GM18873 (cell line): ENCODE results near the gene C22orf23.
"Not testable (repeated sequence)": the region's sequence is repeated elsewhere in the genome, so short reads cannot be mapped to it uniquely, and the experiment has no call there.

Source experiments
- ATAC-seq: cut with Tn5 transposase; IDR thresholded peaks from one replicate; pipeline ENCODE4 v1.9.1; 2021; ENCODE audit warnings: mild to moderate bottlenecking, moderate library complexity, moderate number of reproducible peaks; ENCODE audit not compliant: unreplicated experiment, low FRiP score

The C22orf23 gene

GRCh38 chr22:37959231-37959825, 5.9 kb upstream of the C22orf23 start:
- ATAC-seq = no peak

DNA sequence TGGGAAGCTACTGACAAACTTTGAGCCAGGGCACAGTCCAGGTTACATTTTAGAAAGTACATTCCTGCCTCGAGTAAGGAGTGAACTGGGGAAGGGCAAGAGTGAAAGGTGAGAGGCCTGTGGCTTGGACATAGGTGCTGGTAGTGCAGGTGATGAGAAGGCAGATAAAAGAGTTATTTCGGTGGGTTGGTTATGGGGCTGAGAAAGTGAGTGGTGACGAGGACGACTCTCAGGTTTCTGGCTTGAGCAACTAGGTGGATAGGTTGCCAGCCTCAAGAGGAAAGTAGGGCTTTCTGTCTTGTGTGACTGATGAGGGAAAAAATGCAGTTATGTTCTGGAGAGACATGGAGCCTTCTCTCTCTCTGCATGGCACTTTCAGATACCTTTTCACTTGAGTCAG, 3.8 kb upstream of the C22orf23 start:
- no peak for ATAC-seq

- not testable (repeated sequence) for ATAC-seq
Observed at GRCh38 chr22:37955825-37956397, 2.5 kb upstream of the C22orf23 start.

DNA sequence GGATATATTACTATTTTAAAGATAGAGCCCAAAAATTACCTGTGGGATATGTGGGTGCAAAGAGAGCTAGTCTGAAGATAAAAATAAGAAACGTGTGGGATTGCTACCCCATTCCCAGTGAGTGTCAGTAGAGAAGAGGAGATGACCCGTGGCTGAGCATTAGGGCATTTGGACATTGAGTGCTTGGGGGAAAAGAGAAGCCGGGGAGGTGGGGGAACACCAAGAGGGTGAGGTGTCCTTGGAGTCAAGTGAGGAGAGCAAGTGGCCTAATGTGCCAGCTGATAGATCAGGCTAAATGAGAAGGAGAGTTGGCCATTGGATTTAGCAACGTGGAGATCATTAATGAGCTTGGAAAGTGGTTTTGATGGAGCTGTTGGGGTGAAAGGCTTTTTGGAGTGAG, 1.3 kb upstream of the C22orf23 start:
- ATAC-seq = no peak

- peak; percentile 29 for ATAC-seq
Observed at GRCh38 chr22:37953062-37953436, 352 bp downstream of the C22orf23 start.

GRCh38 chr22:37952629-37953028, 772 bp downstream of the C22orf23 start:
- not testable (repeated sequence) for ATAC-seq

DNA sequence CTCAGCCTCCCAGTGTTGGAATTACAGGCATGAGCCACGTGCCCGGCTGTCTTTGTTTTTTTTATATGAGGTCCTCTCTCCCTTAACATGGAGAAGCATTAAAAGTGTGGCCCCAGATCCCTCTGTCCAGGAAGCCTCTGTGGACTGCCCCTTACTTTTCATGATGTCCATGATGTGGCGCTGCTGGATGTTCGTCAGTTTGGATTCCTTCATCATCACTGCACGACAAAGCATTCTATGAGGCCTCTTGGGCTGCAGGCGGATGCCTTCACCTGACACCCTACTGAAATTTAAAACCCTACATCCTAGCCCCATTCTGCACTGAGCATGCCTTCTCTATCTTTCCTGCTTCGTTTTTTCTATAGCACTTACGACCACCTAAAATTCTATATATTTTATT, 2.1 kb downstream of the C22orf23 start:
- ATAC-seq = no peak

DNA sequence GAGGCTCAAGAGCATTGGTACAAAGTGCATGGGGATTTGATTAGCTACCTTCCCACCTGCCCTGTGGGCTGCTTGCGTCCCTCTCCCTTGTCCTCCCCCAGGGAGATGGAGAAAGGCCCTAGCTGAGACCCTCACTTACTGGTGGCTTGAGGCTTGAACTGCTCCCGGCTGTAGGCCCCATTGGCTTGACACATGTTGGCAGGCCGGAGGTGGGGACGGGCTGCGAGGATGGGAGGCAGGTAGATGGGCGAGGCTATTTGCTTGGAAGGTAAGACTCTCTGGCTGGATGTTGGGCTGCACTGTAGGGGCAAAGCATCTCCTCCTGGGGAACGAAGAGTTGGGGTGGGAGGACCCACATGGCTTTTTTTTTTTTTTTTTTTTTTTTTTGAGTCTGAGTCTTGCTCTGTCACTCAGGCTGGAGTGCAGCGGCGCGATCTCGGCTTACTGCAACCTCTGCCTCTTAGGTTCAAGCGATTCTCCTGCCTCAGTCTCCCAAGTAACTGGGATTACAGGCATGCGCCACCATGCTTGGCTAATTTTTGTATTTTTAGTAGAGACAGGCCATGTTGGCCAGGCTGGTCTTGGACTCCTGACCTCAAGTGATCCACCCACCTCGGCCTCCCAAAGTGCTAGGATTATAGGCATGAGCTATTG, 6.1 kb downstream of the C22orf23 start:
- ATAC-seq = not testable (repeated sequence)

- not testable (repeated sequence) for ATAC-seq
Observed at GRCh38 chr22:37944423-37944822, 9.0 kb downstream of the C22orf23 start.

GRCh38 chr22:37943825-37944198, 9.6 kb downstream of the C22orf23 start:
- ATAC-seq = no peak

DNA sequence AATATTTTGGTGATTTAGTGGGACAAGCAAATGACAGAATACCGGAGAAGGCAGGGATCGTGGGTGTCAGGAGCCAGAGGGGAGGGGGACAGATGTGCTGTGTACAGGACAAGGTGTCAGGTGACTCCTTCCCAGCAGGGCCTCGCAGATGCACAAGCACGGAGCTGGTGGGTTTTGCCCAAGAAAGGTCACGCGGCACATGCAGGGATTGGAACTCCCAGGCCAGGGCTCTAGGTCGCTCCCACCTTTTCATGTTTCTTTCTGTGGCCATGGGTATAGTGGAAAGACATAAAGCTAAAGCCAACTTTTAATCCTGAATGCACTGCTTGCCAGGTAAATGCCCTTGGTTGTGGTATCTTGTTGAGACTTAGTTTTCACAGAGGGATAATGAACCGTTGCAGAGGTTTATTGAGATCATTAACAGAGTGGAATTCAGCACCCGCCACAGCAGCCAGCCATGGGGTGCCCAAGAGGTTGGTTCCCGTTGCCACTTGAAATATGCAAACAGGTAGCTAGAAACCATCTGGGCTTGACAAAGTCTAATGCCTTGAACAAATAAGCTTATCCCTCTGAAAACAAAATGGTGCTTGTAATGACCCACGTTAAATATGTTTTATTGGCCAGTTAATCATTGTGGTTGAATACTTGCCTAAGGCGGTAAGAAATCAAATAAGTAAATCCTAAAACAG, 10.1 kb downstream of the C22orf23 start:
- ATAC-seq = no peak

DNA sequence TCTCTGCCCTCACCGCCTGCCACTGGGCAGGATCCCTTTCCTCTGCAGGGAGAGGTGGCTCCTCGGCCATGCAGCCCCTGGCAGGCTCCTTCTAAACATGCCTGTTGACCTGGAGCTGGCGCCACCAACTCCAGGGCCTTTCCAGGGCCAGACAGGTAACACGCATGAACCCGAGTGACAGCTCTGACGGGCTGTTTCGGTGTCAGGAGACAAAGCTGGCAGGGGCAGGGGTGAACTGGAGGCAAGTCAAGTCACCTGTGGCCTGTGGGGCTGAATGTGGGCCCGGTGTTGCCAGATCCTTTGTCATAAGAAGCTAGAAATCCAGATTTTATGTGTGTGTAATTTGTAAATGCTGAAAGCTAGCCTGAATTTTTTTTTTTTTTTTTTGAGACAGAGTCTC, 11.3 kb downstream of the C22orf23 start:
- no peak for ATAC-seq

DNA sequence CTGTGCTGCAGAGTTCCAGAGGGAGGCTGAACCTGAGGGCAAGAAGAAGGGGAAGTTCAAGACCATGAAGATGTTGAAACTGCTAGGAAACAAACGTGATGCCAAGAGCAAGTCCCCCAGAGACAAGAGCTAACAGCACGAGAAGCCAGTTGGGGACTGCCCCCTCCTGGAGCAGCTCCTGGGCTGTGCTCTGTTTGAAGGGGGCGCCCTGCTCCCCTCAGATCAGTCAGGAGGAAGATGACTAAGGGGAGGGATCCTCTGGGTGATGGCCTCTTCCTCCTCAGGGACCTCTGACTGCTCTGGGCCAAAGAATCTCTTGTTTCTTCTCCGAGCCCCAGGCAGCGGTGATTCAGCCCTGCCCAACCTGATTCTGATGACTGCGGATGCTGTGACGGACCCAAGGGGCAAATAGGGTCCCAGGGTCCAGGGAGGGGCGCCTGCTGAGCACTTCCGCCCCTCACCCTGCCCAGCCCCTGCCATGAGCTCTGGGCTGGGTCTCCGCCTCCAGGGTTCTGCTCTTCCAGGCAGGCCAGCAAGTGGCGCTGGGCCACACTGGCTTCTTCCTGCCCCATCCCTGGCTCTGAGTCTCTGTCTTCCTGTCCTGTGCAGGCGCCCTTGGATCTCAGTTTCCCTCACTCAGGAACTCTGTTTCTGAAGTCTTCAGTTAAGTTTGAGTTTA, 12.6 kb downstream of the C22orf23 start:
- ATAC-seq = no peak

DNA sequence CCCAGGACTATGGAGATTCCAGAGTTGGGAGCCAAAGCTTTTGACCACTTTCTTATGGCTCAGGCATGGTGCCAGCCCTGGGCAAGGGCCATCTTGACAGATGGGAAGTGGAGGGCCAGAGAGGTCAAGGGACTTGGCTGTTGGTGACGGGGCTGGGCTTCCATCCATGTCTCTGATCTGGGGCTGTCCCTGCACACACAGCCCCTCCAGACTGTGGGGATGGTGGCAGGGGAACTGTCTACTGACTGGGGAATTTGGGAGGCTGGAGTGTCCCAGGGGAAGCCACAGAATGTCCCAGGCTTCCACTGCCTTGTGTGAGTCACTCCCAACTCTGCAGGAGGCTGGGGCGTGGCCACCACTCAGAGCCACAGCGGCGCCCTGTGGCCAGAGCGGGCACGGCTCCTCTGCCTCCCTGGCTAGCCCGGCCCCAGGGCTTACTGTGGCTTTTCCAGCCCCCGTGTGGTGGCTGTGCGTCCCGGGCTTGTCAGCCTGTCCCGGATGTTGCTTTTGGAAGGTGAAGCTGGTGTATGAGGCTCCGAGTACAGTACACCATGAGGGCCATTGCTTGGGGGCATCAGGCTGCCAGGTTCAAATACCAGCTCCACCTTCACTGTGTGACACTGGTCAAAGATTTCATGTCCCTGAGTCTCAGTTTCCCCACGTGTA, 19.6 kb downstream of the C22orf23 start:
- ATAC-seq = peak; percentile 59

DNA sequence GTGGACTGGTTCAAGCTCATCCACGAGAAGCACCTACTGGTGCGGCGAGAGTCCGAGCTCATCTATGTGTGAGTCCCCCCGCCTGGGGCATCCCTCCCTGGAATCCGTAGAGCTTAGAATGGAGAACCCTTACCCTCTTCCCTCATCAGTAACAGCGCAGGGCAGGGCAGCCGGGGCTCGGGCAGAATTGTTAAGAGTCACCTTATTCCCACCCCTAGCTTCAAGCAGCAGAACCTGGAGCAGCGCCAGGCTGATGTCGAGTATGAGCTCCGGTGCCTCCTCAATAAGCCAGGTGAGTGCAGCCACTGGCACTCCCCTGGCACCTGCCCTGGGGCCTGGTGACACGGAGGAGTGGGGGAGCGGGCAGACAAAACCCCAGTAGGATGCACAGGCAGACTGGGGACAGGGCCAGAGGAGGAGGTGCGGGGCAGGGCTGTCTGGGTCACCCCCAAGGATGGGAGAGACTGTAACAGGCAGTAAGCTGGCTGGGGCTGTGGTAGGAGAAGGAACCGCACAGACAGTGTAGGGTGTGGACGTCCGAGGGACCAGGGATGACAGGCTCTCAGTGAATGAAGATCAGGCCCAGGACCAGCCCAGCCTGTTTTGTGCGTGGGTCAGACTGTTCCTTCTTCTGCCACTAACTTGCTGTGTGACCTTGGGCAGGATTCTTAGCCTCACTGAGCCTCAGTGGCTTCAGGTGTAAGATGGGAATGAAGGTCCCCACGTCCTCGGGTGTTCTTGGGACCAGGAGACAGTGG, 20.4 kb downstream of the C22orf23 start:
- ATAC-seq = no peak

DNA sequence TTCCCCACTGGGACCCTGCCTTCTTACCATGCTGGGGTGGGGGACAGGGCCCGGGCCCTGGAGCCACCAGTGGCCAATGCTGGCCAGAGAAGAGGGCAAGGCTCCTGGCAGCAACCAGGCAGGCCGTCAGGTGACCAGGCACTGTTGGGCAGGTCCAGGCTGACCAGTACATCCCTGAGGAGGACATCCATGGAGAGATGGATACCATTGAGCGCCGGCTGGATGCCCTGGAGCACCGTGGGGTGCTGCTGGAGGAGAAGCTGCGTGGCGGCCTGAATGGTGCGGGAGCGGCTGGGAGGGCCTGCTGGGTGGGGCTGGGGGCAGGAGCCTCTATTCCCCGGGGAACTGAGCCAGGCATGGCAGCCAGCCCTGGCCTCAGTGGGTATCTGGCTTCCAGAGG, 21.0 kb downstream of the C22orf23 start:
- no peak for ATAC-seq

GRCh38 chr22:37931893-37932389, 21.5 kb downstream of the C22orf23 start:
- no peak for ATAC-seq

- no peak for ATAC-seq
Observed at GRCh38 chr22:37930952-37931440, 22.4 kb downstream of the C22orf23 start.

- no peak for ATAC-seq
Observed at GRCh38 chr22:37930270-37930951, 23.0 kb downstream of the C22orf23 start.
